ENCODE results near the gene NAA50.

DNA sequence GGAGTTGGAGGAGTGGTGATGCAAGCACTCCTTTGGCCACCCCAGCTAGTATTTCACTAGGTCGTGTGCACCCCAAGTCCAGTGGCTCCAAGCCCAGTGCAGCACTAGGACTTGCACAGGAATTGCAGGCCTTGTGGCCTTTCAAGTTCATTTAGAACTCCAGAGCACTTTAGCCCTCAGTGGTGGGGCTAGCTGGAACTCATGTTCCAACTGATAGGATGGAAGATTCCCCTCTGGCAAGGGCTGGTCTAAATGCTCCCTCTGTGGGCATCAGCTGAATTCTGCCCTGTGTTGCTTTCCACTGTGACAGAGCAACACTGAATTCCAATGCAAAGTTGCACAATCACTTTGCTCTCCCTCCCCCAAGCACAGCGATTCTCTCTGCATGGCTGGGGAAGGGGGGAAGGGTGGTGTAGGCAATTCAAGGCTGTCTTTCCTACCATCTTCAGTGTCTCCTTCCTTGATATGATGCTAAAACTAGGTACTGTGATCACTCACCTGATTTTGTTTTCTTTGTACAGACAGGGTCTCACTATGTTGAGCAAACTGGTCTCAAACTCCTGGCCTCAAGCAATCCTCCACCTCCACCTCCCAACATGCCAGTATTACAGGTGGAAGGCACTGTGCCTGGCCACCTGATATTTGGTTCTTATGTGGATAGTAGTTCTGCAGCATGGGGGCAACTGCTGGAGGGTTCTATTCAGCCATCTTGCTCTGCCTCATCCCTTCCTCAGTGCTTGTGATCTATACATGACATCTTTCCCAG, 59.9 kb downstream of the NAA50 start:
- TF ChIP-seq, protein P1, sequence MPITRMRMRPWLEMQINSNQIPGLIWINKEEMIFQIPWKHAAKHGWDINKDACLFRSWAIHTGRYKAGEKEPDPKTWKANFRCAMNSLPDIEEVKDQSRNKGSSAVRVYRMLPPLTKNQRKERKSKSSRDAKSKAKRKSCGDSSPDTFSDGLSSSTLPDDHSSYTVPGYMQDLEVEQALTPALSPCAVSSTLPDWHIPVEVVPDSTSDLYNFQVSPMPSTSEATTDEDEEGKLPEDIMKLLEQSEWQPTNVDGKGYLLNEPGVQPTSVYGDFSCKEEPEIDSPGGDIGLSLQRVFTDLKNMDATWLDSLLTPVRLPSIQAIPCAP (CRISPR knock-in tag; IDR thresholded peaks at IDR 0.05; ENCODE audit: low read depth), result no peak
- TF ChIP-seq ARNTL (CRISPR knock-in tag; IDR thresholded peaks at IDR 0.05) (no peak; the same call in 1 of the 2 replicates), ZNF331 (CRISPR knock-in tag; IDR thresholded peaks at IDR 0.05) (peak; percentile 86), CREB1 (IDR thresholded peaks at IDR 0.05) (no peak), CREB1 (CRISPR knock-in tag; IDR thresholded peaks at IDR 0.05) (0 out of 2 replicates have a peak, but pooled peaks have one; percentile 25), SPEN (CRISPR knock-in tag; IDR thresholded peaks at IDR 0.05; ENCODE audit: low read depth) (no peak)

Measured in HepG2 (cell line).